ENCODE results near the gene PHACTR2.

GRCh38 chr6:143761074-143761473 lies 83.3 kb downstream of the PHACTR2 start:
- no peak for TF ChIP-seq CTCF (IDR thresholded peaks at IDR 0.05)
- TF ChIP-seq POLR2A (IDR thresholded peaks at IDR 0.05), result no peak

Measured in body of pancreas (tissue), 4 donors.